Kidney epithelial cell (primary cell): ENCODE data around the gene ATP6V0A1. TPM values are rescaled to one million over a fixed set of nuclear protein-coding genes. Genes with fewer than 3 reads are reported as not detected.
"Not testable (repeated sequence)": the region's sequence is repeated elsewhere in the genome, so short reads cannot be mapped to it uniquely, and the experiment has no call there.

Experiments used
- DNase-seq: peaks from one replicate; pipeline ENCODE4 v3.0.0-alpha.2; 2010; ENCODE audit warnings: low read depth
- H3K27me3 ChIP-seq: 2 replicates; pipeline ENCODE4 v1.6.0; 2011; ENCODE audit warnings: low read length; ENCODE audit not compliant: control insufficient read depth, insufficient read depth
- H3K36me3 ChIP-seq: 2 replicates; pipeline ENCODE4 v1.5.1; 2011; ENCODE audit warnings: low read length; ENCODE audit not compliant: control insufficient read depth, insufficient read depth
- H3K4me3 ChIP-seq: 2 replicates; pipeline ENCODE4 v1.5.1; 2011; ENCODE audit warnings: low read depth, mild to moderate bottlenecking, control low read depth, low read length
- total RNA-seq: library from RNA; depleted of rRNA; stranded (reverse); fragments of >200 nt; gene quantifications from 2 replicates; pipeline ENCODE4 v1.2.3, GENCODE V29; 2015
- TF ChIP-seq, protein P1 (sequence below): IDR thresholded peaks from 2 replicates; pipeline ENCODE4 v1.5.1; 2011; ENCODE audit warnings: mild to moderate bottlenecking, moderate library complexity, low read length, control low read depth, inconsistent platforms; ENCODE audit not compliant: insufficient read depth, poor library complexity, severe bottlenecking

The ATP6V0A1 gene
- total RNA-seq, 1 donor from 2014 or later = 46.4 TPM

GRCh38 chr17:42431758-42432161 lies 26.9 kb upstream of the ATP6V0A1 start:
- no peak for DNase-seq
- TF ChIP-seq, protein P1, sequence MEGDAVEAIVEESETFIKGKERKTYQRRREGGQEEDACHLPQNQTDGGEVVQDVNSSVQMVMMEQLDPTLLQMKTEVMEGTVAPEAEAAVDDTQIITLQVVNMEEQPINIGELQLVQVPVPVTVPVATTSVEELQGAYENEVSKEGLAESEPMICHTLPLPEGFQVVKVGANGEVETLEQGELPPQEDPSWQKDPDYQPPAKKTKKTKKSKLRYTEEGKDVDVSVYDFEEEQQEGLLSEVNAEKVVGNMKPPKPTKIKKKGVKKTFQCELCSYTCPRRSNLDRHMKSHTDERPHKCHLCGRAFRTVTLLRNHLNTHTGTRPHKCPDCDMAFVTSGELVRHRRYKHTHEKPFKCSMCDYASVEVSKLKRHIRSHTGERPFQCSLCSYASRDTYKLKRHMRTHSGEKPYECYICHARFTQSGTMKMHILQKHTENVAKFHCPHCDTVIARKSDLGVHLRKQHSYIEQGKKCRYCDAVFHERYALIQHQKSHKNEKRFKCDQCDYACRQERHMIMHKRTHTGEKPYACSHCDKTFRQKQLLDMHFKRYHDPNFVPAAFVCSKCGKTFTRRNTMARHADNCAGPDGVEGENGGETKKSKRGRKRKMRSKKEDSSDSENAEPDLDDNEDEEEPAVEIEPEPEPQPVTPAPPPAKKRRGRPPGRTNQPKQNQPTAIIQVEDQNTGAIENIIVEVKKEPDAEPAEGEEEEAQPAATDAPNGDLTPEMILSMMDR = no peak
- Histone ChIP-seq H3K36me3 (no peaks in the 10 kb centered on the region), H3K4me3 (no peak overlapping the region), H3K27me3 (no peaks in the 10 kb centered on the region)

GRCh38 chr17:42436391-42436790 lies 22.3 kb upstream of the ATP6V0A1 start:
- DNase-seq = no peak
- Histone ChIP-seq H3K27me3 (no peaks in the 10 kb centered on the region), H3K4me3 (no peak overlapping the region), H3K36me3 (no peaks in the 10 kb centered on the region)
- TF ChIP-seq, protein P1 = no peak

DNA sequence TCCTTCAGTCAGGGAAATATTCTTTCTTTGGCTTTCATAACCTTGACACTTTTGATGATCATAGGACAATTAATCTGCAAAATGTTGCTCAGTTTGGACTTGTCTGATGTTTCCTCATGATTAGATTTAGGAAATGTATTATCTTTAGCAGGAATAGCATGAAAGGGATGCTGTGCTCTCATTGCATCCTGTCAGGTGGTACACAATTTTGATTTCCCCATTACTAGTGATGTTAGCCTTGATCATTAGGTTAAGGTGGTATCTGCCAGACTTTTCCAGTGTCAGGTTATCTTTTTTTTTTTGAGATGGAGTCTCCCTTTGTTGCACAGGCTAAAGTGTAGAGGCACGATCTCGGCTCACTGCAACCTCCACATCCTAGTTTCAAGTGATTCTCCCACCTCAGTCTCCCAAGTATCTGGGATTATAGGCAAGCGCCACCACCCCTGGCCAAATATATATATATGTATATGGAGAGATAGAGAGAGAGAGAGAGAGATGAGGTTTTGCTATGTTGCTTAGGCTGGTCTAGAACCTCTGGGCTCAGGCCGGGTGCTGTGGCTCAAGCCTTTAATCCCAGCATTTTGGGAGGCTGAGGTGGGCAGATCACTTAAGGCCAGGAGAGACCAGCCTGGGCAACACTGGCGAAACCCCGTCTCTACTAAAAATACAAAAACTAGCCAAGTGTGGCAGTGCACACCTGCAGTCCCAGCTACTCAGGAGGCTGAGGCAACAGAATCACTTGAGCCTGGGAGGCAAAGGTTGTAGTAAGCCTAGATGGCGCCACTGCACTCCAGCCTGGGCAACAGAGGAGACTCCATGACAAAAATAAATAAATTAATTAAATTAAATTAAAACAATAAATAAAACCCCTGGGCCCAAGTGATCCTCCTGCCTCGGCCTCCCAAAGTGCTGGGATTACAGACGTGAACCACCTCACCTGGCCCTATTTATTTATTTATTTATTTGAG lies 19.8 kb upstream of the ATP6V0A1 start:
- Histone ChIP-seq H3K36me3 (no peaks in the 10 kb centered on the region), H3K4me3 (no peak overlapping the region), H3K27me3 (no peaks in the 10 kb centered on the region)
- DNase-seq = no peak
- TF ChIP-seq, protein P1 = peak; percentile 48

DNA sequence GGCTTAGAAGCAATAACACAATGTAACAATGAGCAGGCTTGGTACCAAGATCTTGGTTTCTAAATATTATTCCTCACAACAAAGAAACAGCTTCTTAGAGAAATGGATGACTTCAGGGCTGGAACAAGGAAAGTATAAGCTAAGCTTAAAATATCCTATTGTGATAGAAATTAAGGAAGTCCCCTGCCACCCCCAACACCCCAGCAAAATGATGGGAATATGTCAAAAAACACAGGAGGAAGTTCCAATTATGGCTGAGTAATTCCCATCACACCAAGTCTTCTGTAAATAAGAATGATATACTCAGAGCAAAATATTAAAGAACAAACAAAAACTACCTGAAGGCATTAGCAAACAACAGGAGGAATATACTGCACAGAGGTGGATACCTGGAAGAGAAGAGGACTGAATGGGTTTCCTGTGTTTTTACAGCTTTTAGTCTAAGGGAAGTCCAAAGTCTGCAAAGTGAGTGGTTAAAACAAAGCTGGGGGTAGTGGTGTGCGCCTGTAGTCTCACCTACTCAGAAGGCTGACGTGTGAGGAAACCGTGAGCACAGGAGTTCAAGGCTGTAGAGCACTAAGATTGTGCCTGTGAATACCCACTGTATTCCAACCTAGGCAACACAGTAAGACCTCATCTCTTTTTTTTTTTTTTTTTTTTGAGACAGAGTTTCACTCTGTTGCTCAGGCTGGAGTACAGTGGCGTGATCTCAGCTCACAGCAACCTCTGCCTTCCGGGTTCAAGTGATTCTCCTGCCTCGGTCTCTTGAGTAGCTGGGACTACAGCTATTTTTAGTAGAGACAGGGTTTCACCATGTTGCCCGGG lies 17.1 kb upstream of the ATP6V0A1 start:
- TF ChIP-seq, protein P1 = no peak
- Histone ChIP-seq H3K36me3 (no peaks in the 10 kb centered on the region), H3K27me3 (no peaks in the 10 kb centered on the region), H3K4me3 (no peak overlapping the region)
- DNase-seq = no peak

- H3K4me3 ChIP-seq = no peak overlapping the region
- TF ChIP-seq, protein P1 = no peak
- DNase-seq = no peak
- no peaks in the 10 kb centered on the region for H3K27me3 ChIP-seq
- H3K36me3 ChIP-seq = no peaks in the 10 kb centered on the region
Measured at GRCh38 chr17:42442196-42442565, 16.5 kb upstream of the ATP6V0A1 start.

GRCh38 chr17:42449176-42449575 lies 9.5 kb upstream of the ATP6V0A1 start:
- H3K36me3 ChIP-seq, DNase-seq, H3K27me3 ChIP-seq, H3K4me3 ChIP-seq: not testable (repeated sequence)

DNA sequence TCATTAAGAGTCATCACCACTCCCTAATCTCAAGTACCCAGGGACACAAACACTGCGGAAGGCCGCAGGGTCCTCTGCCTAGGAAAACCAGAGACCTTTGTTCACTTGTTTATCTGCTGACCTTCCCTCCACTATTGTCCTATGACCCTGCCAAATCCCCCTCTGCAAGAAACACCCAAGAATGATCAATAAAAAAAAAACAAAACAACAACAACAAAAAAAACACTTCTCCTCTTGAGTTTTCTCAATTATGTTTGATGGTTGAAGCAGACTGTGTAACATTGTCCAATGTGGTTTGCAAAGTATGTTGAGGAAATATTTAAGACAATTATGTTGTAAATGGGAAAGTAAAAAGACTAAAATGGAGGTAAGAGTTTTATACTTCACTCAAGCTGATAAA lies 8.8 kb upstream of the ATP6V0A1 start:
- H3K36me3 ChIP-seq, H3K27me3 ChIP-seq, H3K4me3 ChIP-seq, DNase-seq: not testable (repeated sequence)

- H3K27me3 ChIP-seq, DNase-seq, H3K4me3 ChIP-seq, H3K36me3 ChIP-seq: not testable (repeated sequence)
Measured at GRCh38 chr17:42451270-42451669, 7.4 kb upstream of the ATP6V0A1 start.
